HG03097 (cell line): ENCODE data around the gene UFSP1.

Experiments
- ATAC-seq: cut with Tn5 transposase; IDR thresholded peaks from one replicate; pipeline ENCODE4 v1.9.1; 2021; ENCODE audit not compliant: unreplicated experiment, low FRiP score

The UFSP1 gene

DNA sequence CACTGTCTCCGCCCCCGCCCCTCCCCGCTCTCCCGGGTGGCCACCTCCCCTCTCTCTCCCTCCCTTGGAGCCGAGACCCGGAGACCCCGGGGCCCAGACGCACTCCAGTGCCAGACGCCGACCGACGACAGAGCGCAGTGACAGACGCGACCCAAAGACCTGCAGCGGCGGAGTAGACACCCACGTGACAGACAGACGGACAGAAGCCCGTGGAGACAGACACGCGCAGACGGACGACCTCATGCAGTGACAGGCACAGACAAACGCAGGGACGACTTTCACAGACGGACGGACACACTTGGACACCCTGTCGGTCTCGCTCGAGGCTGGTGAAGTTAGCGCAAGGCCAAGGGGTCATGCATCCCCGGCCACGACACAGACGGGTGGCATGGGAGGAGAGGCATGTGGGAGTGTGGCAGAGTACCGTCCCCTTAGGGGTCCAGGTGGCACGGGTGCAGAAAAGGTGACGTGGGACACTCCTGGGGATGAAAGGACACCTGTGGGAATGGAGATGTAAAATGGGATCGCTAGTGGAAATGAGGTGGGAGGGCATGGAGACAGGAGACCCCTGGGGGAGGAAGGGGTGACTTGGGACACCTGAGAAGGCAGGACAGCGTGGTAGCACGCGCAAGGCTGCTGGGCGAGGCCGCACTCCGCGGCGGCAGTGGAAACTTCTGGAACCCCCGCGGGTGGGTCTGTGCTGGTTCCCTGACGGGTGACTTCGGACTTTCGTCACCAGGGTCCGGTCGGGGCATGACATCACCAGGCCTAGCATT lies 6.6 kb upstream of the UFSP1 start:
- no peak for ATAC-seq

DNA sequence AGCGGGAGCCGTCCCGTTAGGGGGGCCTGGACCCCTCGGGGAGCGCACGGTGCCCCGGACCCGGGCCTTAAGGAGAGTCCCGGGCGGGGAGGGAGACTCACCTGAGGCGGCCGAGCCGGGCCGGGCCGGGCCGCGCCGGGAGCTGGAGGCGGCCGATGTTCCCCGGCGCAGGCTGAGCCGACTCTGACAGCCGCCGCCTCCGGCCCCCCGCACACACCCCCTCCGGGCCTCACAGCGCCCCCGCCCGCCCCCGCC lies 6.1 kb upstream of the UFSP1 start, which contains the start of gene ACHE:
ACHE (minus strand) TSS at position 188 of the 255 bp plus-strand sequence. CDS start 1,656 bp downstream, outside the sequence.
- no peak for ATAC-seq

DNA sequence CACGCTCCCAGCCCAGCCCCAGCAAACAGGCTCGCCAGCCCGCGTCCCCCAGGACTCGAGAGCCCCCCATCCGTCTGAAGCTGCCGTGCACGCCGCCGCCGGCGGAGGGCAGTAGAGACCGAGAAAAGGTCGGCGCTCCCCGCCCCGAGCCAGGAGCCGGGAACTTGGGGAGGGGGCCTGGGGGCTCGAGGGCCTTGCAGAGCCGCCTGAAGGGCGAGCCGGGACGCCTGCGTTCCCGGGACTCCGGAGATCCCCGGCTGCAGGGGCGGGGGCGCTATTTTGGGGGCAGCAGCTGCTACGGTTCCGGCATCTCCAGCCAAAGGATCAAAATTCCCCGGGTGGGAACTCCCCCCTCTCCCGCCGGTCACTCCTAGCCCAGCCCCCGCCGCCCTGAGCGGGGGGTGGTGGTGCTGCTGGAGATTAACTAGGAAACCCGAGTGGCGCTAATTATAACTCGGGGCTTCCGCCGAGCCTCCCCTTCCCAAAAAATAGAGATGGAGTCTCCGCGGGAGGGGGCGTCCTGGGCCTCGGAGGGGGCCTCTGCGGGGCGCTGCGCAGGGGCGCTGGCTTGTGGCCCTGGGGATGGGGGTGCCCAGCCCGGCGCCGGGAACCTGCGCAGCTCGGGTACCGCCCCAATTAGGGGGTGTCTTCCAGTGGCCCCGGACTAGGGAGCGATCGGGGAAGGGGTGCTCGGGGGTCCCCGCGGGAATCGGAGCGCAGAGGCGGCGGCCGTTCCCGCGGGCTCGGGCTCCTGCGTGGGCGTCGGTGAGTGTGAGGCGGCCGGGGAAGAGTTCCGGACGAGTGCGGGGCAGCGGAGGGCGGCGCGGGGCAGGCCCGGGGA lies 5.6 kb upstream of the UFSP1 start:
- ATAC-seq, result no peak

DNA sequence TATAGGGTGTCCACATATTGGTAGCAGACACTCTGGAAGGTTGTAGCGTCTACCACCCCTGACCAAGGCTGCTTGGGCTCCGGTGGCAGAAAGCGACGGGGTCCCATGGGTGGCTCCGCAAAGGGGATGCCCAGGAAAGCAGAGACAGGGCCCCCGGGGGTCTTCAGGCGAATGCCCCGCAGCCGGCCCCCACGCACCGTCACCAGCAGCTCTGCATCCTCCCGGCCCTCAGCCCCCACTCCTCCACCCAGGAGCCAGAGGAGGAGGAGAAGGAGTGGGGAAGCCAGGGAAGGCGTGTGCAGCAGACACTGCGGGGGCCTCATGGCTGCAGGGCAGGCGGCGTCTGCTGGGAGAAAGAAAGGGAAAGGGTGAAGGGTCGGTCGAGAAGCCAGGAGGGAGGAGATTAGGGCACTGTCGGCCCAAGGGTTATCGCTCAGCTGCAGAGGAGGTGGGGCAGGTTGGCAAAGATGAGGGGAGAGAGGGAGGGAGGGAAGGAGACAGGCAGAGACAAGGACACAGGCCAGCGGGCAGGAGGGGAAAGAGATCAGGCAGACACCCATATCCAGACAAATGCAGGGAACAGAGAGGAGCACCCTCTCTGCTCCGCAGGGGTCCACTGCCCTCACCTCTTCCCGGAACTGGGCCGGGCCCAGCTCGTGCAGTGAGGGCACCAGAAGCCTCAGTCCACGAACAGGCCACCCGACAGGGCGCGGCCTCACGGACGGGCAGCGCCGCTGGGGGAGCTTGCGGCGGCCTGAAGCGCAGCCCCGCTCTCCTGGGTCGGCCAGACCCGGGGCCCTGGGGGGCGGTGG lies 4.6 kb upstream of the UFSP1 start:
- ATAC-seq, result no peak

DNA sequence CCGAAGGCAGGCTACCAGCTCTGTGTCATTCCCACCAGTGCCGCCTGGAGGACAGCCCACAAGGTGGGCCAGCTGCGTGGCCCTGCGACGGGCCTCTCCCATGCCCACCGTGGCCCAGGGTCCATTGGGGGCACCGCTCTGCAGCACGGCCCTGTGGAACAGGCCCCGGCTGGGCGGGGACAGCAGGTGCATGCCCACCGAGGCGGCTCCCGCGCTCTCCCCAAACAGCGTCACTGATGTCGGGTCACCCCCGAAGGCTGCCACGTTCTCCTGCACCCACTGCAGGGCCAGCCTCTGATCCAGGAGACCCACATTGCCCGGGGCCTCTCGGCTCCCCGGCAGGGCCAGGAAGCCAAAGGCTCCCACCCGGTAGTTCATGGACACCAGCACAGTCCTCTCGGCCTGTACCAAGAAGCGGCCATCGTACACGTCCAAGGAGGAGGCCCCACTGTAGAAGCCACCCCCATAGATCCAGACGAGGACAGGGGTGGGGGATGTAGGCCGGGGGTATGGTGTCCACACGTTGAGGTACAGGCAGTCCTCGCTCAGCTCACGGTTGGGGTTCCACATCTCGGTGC lies 3.9 kb upstream of the UFSP1 start:
- ATAC-seq, result no peak

DNA sequence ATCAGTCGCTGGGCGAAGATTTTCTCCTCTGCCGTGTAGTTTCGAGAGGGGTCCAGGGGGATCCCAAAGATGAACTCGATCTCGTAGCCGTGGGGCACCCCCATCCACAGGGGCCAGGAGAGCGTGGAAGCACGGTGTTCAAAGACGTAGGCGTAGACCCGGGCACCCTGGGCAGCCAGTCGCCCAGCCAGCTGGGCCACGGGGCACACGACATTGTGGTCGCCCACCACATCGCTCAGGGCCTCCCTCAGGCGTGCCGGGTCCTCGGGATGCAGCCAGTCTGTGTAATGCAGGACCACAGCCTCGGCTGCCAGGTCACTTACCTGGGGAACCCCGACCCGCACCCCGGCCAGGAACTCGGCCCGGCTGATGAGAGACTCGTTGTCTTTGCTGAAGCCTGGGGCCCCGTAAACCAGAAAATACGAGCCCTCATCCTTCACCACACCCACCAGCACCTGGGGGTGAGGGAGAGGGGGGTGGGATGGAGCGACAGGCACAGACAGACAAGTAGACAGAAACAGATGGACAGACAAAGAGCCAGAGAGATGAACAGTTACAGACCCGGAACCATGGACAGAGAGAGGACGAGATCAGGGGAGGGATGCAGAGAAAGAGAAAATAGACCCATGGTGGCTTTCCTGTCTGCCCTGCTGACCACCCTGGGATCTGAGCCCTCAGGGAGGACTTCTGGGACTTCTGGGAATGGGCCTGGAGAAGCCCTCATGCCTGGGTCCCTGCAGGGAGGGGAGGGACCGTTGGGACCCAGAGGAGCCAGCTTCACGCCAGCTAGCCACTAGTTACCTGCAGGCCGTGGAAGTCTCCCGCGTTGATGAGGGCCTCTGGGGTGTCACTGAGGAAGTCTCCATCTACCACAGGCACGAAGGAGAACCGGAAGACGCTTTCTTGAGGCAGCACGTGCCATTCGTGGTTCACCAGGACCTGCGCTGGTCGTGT lies 3.1 kb upstream of the UFSP1 start:
- no peak for ATAC-seq

DNA sequence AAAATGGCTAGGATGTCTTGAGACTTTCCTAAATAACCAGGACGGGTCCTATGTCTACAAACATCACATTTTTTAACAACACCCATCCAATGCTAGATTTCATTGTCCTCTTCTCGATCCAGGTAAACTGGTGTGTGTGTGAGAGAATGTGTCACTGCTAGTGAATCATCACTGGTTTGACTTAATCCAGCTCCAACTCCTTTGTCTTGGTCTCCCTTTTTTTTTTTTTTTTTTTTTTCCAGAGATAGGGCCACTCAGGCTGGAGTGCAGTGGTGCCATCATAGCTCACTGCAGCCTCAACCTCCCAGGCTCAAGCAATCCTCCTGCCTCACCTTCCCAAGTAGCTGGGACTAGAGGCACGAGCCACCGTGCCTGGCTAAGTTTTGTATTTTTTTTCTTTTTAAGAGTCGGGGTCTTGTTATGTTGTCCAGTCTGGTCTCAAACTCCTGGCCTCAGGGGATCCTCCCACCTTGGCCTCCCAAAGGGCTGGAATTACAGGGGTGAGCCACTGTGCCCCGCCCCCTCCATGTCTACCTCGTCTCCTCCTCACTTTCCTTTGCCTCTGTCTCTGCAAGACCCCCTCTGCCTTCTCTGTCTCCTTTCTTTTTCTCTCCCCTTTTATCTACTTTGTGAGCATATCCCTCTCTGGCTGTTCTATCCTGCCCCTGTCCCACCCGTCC lies 2.2 kb upstream of the UFSP1 start:
- no peak for ATAC-seq

DNA sequence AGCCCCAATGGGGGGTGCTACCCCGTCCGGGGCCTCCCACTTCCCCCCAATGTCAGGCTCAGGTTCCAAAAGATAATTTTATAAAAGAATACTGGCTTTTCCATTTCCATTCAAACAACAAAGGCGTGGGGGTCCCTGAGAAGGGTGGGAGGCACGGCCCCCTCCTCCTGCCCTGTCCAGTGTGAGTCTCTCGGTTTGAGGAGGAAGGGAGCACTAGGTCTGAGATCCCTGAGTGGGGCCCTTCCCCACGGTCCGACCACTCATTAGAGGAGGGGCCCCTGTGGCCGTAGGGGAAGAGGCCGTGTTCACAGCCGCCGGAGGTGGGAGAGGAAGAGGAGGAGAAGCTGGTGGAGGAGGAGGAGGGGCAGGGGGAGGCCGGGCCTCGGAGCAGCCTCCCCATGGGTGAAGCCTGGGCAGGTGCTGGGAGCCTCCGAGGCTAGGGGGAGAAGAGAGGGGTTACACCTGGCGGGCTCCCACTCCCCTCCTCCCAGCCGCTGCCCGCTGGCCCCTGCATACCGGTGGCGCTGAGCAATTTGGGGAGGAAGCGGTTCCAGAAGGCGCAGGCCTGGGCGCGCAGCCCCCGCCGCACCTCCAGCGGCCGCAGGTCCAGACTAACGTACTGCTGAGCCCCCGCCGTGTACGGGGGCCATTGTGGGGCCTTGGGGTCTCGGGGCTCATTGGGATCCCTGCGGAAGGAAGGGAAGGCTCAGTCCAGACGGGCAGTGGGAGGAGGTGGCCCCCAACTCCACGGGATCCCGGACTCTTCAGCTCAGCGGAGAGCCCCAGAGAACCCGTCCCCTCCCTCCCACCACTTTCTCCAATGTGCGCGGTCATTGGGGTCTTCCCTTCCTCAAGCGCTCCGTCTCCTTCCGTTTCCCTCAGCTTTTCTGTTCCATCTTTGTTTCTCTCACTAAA lies 1.4 kb upstream of the UFSP1 start:
- ATAC-seq, result no peak

DNA sequence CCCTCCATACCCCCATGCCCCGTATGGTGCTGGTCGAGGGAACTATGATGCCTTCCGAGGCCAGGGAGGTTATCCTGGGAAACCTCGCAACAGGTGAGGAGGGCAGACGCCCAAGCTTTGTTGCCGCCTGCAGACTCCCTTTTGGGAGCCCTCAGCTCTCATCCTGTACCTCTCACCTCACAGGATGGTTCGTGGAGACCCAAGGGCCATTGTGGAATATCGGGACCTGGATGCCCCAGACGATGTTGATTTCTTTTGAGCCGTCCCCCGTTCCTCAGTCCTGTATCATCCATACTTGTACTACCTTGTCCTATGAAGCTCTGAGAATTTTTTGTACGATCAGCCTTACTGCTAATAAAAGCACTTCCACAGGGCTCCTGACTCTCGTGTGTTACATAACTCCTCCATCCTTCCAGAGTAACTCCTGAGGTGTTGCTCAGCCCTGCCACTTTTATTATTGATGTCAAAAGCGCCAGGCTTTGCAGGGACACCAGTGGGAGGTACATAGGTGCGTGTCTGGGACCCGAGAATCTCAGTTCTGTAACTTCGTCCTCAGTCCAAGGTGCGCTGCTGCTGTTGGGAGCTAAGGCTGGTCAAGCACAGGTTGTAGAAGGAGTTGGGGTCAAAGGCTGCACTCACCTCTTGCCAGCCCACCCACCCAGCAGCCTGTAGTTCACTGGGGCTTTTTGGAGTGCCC lies 1.1 kb downstream of the UFSP1 start:
- no peak for ATAC-seq

DNA sequence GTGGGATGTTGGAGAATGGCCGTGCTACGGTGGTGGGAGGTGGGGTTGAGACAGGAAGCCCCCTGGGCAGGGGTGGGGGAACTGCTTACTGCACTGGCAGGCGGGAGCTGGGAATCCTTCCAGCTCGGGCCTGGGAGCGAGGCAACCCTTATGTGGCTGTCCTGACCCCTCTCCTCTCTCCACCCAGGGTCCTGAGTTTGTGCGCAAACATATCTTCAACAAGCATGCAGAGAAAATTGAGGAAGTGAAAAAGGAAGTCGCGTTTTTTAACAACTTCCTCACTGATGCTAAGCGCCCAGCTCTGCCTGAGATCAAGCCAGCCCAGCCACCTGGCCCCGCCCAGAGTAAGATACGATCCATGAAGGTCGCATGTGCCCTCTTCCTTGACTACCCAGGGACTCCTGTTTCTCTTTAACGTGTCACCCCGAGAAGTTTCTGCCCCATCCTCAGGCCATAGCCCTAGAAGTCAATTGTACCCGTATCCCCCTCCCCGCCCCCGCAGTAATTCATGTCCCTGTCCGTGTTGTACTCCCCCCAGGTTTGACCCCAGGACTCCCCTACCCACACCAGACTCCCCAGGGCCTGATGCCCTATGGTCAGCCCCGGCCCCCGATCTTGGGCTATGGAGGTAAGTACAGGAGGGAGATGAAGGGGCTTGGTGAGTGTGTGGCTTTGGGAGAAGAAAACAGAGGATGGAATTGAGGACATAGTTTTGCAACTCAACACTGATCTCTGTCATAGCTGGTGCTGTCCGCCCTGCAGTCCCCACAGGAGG lies 1.8 kb downstream of the UFSP1 start:
- peak; percentile 38 for ATAC-seq

DNA sequence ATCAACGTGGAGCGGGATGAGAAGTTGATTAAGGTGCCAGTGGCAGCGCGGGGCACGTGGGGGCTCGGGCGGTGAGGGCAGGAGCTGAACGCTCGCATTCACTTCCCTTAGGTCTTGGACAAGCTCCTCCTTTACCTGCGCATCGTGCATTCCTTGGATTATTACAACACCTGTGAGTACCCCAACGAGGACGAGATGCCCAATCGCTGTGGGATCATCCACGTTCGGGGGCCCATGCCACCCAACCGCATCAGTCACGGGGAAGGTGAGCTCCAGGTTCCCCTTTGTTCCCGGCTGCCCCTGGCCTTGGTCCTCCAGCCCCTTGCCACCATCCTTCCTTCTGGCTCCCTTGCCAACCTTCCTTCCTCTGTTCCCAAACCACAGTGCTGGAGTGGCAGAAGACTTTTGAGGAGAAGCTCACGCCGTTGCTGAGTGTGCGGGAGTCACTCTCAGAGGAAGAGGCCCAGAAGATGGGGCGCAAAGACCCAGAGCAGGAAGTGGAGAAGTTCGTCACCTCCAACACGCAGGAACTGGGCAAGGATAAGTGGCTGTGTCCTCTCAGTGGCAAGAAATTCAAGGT lies 2.5 kb downstream of the UFSP1 start:
- ATAC-seq, result no peak

DNA sequence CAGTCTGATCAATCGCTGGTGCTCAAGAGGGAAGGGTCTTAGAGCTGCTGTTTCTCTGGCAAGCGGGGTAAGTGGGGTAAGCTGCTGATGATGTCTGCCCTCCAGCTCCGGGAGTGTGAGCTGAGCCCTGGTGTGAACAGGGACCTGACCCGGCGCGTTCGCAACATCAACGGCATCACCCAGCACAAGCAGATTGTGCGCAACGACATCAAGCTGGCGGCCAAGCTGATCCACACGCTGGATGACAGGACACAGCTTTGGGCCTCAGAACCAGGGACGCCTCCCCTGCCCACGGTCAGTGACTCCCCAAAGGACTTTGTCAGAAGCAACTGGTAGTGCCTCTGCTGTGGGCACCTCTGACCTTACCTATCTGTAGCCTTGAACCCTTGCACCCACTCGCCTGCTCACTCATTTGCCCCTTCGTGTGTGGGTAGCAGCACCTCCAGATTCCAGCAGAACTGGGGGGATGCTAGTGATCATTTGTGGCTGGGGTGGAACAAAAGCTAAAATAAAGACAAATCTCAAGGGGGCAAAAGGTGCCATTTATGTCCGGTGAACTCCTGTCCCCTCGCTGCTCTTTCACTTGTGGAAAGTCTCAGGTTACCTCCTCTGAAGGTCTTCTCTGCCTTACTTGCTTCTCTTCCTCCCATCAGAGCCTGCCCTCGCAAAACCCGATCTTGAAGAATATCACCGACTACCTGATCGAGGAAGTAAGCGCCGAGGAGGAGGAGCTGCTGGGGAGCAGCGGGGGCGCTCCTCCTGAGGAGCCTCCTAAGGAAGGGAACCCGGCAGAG lies 3.2 kb downstream of the UFSP1 start:
- ATAC-seq, result no peak

DNA sequence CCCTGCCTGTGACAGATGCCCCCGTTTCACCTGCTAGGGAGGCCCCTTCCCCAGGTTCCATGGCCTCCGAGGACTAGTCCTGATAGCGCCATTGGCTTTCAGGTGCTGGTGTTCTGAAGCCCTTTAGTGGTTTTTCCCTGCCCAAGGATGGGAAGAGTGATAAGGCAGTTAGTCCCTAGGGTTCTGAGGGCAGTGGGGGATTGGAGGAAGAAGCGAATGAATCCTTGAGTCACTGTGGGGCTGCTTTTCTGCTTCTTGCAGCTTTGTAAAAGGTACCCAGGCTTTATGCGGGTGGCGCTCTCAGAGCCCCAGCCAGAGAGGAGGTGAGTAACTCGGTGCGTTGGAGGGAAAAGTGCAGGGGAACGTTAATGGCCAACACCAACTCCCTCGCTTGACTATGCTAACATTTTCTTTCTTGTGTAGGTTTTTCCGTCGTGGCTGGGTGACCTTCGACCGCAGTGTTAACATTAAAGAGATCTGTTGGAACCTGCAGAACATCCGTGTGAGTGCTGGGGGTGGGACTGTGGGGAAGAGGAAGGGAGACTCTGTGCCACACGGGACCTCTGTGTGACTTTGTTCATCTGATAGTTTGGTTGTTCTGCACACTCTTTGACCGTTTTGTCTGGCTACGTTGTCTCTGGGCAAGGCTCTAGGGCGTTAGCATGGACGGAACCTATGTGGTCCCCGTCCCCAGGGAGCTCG lies 3.9 kb downstream of the UFSP1 start:
- no peak for ATAC-seq

DNA sequence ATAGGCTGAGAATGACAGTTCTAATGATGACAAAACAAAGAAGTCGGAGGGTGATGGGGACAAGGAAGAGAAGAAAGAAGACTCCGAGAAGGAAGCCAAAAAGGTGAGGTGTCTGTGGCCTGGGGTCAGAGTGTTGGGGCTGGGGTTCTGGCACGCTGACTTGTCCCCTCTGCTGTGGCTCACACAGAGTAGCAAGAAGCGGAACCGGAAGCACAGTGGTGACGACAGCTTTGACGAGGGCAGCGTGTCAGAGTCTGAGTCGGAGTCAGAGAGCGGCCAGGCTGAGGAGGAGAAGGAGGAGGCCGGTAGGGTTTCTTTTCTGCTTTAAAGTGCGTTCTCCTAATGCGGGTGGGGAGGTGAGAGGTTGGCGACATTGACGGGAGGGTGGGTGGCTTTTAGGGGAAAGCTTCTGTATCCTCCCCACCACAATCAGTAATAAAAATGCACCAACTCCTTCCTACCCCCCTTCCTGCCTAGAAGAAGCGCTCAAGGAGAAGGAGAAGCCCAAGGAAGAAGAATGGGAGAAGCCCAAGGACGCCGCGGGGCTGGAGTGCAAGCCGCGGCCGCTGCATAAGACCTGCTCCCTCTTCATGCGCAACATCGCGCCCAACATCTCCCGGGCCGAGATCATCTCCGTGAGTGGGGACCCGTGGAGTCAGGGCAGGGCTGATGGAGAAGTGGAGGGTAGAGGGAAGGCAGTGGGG lies 4.6 kb downstream of the UFSP1 start:
- no peak for ATAC-seq
